Subcutaneous adipose tissue (tissue), 4 donors: ENCODE results near the gene ORC4. TPM values are rescaled to one million over a fixed set of nuclear protein-coding genes. Genes with fewer than 3 reads are reported as not detected.

Experiments used
- CTCF ChIP-seq: fragments of 450-650 bp; IDR thresholded peaks from one replicate; pipeline ENCODE4 v1.5.1; 2016; ENCODE audit warnings: low read depth, mild to moderate bottlenecking, control low read depth, antibody characterized with exemption, moderate library complexity
- total RNA-seq, 4 donors: library from RNA; depleted of rRNA; stranded (reverse); fragments of >200 nt; gene quantifications; one replicate each; pipeline ENCODE4 v1.1.0, GENCODE V29; 2016

Gene ORC4
- total RNA-seq, 4 donors from 2014 or later: 15.8 to 50.1 (median 36.8) TPM

GRCh38 chr2:147927053-147927588, 93.4 kb downstream of the ORC4 start:
- TF ChIP-seq CTCF: no peak

DNA sequence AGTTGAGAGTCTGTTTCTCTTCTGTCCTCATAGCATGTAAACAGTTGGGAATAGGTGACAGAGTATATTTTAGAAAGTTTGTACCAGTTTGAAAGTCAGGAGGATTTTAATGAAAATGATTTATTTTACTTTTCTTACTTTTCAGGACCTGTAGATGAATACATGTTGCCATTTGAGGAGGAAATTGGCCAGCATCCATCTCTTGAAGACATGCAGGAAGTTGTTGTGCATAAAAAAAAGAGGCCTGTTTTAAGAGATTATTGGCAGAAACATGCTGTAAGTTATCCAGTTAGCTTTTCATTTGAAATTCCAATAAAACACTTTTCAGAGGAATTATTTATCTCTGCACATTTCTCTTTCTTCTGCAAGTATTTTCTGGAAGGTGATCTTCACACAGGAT, 94.7 kb downstream of the ORC4 start:
- TF ChIP-seq CTCF: no peak

DNA sequence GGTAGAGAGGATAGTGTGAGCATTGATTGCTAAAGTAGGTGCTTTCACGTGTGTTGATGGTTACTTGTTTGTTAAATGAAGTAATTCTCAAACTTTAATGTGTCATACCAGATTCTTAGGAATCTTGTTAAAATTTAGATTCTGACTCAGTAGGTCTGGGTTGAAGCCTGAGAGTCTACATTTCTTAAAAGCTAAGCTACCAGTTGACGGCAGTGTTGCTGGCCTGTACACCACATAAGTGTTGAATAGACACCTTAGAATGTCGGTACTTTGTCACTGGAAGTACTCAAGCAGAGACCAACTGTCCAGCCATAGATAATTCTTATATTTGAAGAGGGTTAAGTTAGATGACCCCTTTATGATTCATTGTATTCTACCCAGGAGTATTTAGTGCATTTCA, 95.9 kb downstream of the ORC4 start:
- no peak for TF ChIP-seq CTCF

DNA sequence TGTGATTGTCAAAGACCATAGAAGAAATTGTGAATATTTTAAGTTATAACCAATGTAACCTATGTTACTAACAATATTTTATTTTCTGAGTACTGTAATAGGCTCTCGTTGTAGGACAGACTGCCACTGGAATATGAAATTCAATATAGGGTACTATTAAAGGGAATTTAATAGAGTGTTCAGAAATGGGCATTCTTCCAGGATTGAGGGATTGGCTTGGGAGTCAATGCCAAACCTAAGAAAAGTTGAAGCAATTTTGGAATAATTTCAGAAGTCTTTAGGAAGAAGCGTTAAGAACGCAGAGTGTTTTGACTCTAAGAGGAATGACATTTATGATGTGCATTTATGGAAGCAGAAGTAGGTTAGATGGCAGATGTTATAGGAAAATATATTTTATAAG, 96.7 kb downstream of the ORC4 start:
- no peak for TF ChIP-seq CTCF

DNA sequence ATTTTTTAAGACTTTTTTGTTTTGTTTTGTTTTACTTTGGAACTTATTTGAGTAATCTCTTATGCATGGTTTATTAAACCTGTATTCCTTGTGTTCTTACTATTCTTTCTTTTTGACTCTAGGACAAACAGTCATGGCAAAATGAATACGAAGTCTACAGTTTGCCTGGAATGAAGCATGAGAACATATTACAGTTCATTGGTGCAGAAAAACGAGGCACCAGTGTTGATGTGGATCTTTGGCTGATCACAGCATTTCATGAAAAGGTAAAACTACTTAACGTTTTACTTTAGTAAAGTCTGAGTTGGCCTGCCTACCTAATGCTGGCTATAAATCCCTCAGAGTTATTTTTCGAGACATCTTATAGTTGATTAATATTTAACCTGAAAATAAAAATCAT, 103.4 kb downstream of the ORC4 start:
- no peak for TF ChIP-seq CTCF

- no peak for TF ChIP-seq CTCF
Observed at GRCh38 chr2:147916723-147917122, 103.8 kb downstream of the ORC4 start.

DNA sequence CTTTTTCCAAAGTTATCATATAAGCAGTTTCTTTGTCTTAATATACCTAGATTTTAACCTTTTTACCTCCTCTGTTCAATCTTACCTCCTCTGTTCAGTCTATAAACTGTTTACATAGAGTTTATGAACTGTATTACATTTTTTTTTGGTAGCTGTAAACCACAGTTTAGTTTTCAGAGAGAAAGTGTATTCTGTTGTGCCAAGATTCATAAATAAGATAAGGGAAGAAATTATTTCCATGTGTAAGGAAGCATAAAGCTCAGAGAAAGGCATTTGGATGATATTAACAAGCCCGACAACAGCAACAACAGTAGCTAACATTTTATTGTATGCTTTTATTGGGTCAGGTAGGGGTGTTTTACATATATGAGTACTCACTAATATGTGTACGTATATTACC, 104.5 kb downstream of the ORC4 start:
- no peak for TF ChIP-seq CTCF
